HepG2 (cell line): ENCODE results near the gene TM4SF4. TPM values are rescaled to one million over a fixed set of nuclear protein-coding genes. Genes with fewer than 3 reads are reported as not detected.

Source experiments
- ATAC-seq: fragments of 200-7000 bp; cut with Tn5 transposase; 3 replicates; pipeline ENCODE4 v1.9.1; 2020; ENCODE audit warnings: mild to moderate bottlenecking, moderate library complexity
- BruUV-seq: library from RNA; stranded (reverse); fragments of 400-500 nt; replicated peaks from 2 replicates; lab custom pipeline; 2021; lab: Mats Ljungman, UMichigan
- CTCF ChIA-PET: fragments of 300-600 bp; formaldehyde crosslinking; extraction: SDS; loops from one replicate; lab custom pipeline; 2021; ENCODE audit warnings: low total read pairs, inconsistent platforms, low intra/inter-chr PET ratio; lab: Yijun Ruan, JAX
- POLR2A ChIA-PET: fragments of 350-600 bp; sonication (Branson Sonifier 250); formaldehyde crosslinking; loops from one replicate; lab custom pipeline; 2020; ENCODE audit warnings: antibody characterized with exemption, inconsistent platforms; lab: Yijun Ruan, JAX
- DNase-seq: peaks from one replicate; pipeline ENCODE4 v3.0.0-alpha.2; 2015; ENCODE audit warnings: low spot score
- FAIRE-seq: peaks from 3 replicates; lab custom pipeline; 2011; peaks lifted over from hg19 to GRCh38; lab: Jason Lieb, UNC
- H2AFZ ChIP-seq: one replicate; pipeline ENCODE4 v1.6.1; 2011; ENCODE audit warnings: low read length, inconsistent platforms
- H3K27ac ChIP-seq: fragments of 300-600 bp; 3 replicates; pipeline ENCODE4 v1.8.0; 2011; ENCODE audit warnings: mixed run types, mild to moderate bottlenecking, mixed read lengths, low read length, inconsistent platforms; ENCODE audit not compliant: insufficient read depth; ENCODE audit errors: extremely low read length
- H3K27me3 ChIP-seq, 2 experiments: fragments of 200-600 bp in 1 of 2; 2 replicates in 1 of 2; 3 replicates in 1 of 2; pipeline versions ENCODE4 v1.6.0 to v1.8.0; 2011; ENCODE audit warnings: low read length in 2 of 2, mild to moderate bottlenecking in 2 of 2, moderate library complexity in 2 of 2, inconsistent platforms in 1 of 2; ENCODE audit not compliant: insufficient read depth in 2 of 2, control insufficient read depth in 1 of 2
- H3K36me3 ChIP-seq, 2 experiments: fragments of 200-600 bp in 1 of 2; replicated peaks in 1 of 2; 2 replicates in 1 of 2; 3 replicates in 1 of 2; pipeline versions ENCODE4 v1.5.1 to v1.8.0; 2011; ENCODE audit warnings: low read length in 2 of 2, inconsistent platforms in 1 of 2; ENCODE audit not compliant: insufficient read depth in 2 of 2, control insufficient read depth in 1 of 2
- H3K4me1 ChIP-seq: 2 replicates; pipeline ENCODE4 v1.5.1; 2012; ENCODE audit warnings: low read length, inconsistent platforms; ENCODE audit not compliant: insufficient read depth
- H3K4me2 ChIP-seq: 2 replicates; pipeline ENCODE4 v1.6.0; 2011; ENCODE audit warnings: low read depth, low read length, inconsistent platforms
- H3K4me3 ChIP-seq, 3 experiments: fragments of 200-600 bp in 1 of 3; sonication (generic), shearing (Covaris generic) in 1 of 3; replicated peaks in 1 of 3; 2 replicates each; pipeline ENCODE4 v1.5.1; 2011 to 2016; ENCODE audit warnings: low read length in 3 of 3, inconsistent platforms in 2 of 3, low read depth in 2 of 3, mild to moderate bottlenecking in 2 of 3, control low read depth in 1 of 3, mixed read lengths in 1 of 3; ENCODE audit not compliant: insufficient read depth in 1 of 3
- H3K79me2 ChIP-seq: one replicate; pipeline ENCODE4 v1.6.1; 2011; ENCODE audit warnings: low read length, inconsistent platforms; ENCODE audit not compliant: insufficient read depth
- H3K9ac ChIP-seq: 2 replicates; pipeline ENCODE4 v1.6.0; 2011; ENCODE audit warnings: mild to moderate bottlenecking, low read depth, low read length, inconsistent platforms; ENCODE audit not compliant: insufficient read depth
- H3K9me3 ChIP-seq: 2 replicates; pipeline ENCODE4 v1.5.1; 2012; ENCODE audit warnings: mild to moderate bottlenecking, low read length
- H4K20me1 ChIP-seq: 2 replicates; pipeline ENCODE4 v1.6.0; 2011; ENCODE audit warnings: inconsistent platforms, mild to moderate bottlenecking, low read length, moderate library complexity; ENCODE audit not compliant: insufficient read depth
- ETV6 ChIP-seq: sonication (generic); formaldehyde crosslinking; conservative IDR thresholded peaks from 2 replicates; pipeline ENCODE4 v1.4.0; 2020; ENCODE audit warnings: missing genetic modification reagents
- GMEB1 ChIP-seq: sonication (generic); formaldehyde crosslinking; IDR thresholded peaks from 2 replicates; pipeline ENCODE4 v1.5.1; 2020; ENCODE audit warnings: missing genetic modification reagents, mild to moderate bottlenecking, borderline replicate concordance
- NBN ChIP-seq: fragments of 450-650 bp; conservative IDR thresholded peaks from 2 replicates; pipeline ENCODE4 v1.6.1; 2017
- RFX1 ChIP-seq: fragments of 450-650 bp; IDR thresholded peaks from 2 replicates; pipeline ENCODE4 v1.6.1; 2017
- SRSF4 ChIP-seq: fragments of 200-400 bp; formaldehyde crosslinking; IDR thresholded peaks from one replicate; pipeline ENCODE4 v1.6.1; 2018; ENCODE audit warnings: mild to moderate bottlenecking, low read depth, low read length, moderate library complexity; ENCODE audit not compliant: poor library complexity, severe bottlenecking
- ZHX1 ChIP-seq: sonication (generic); formaldehyde crosslinking; IDR thresholded peaks from 2 replicates; pipeline ENCODE4 v1.8.1; 2022; ENCODE audit warnings: low read depth, mild to moderate bottlenecking, missing genetic modification reagents
- ZNF124 ChIP-seq: sonication (generic); formaldehyde crosslinking; IDR thresholded peaks from 2 replicates; pipeline ENCODE4 v1.4.0; 2020; ENCODE audit warnings: missing genetic modification reagents
- ZNF3 ChIP-seq: IDR thresholded peaks from 2 replicates; pipeline ENCODE4 v1.7.0; 2017; ENCODE audit warnings: inconsistent platforms
- ZNF354B ChIP-seq: sonication (generic); formaldehyde crosslinking; IDR thresholded peaks from 2 replicates; pipeline ENCODE4 v1.8.0; 2022; ENCODE audit warnings: mild to moderate bottlenecking, missing genetic modification reagents
- ZNF501 ChIP-seq: sonication (generic); formaldehyde crosslinking; IDR thresholded peaks from 2 replicates; pipeline ENCODE4 v1.5.1; 2020; ENCODE audit warnings: mild to moderate bottlenecking, moderate library complexity, missing genetic modification reagents
- ZNF569 ChIP-seq: sonication (generic); formaldehyde crosslinking; IDR thresholded peaks from 2 replicates; pipeline ENCODE4 v1.5.0; 2020; ENCODE audit warnings: mild to moderate bottlenecking, missing genetic modification reagents, moderate library complexity, borderline replicate concordance
- ZNF737 ChIP-seq: sonication (generic); formaldehyde crosslinking; IDR thresholded peaks from 2 replicates; pipeline ENCODE4 v1.5.0; 2020; ENCODE audit warnings: missing genetic modification reagents, mild to moderate bottlenecking, borderline replicate concordance
- ZNF782 ChIP-seq: sonication (generic); formaldehyde crosslinking; IDR thresholded peaks from 2 replicates; pipeline ENCODE4 v1.4.0; 2020; ENCODE audit warnings: missing genetic modification reagents, mild to moderate bottlenecking, borderline replicate concordance
- WGBS: methylation state at CpG from one replicate; pipeline ENCODE4 v1.1.6; 2017; ENCODE audit warnings: low lambda C conversion rate; 5-methylcytosine and 5-hydroxymethylcytosine counted together
- in situ Hi-C: cut with HindIII; loops from 2 replicates; pipeline ENCODE4 v1.10.0; 2017; ENCODE audit warnings: low pct_unique_long_range_greater_than_20kb; ENCODE audit not compliant: extremely low pct_ligation_motif_present
- intact Hi-C: fragments of 100-400 bp; cut with micrococcal nuclease; formaldehyde crosslinking; loops from one replicate; pipeline ENCODE4 v1.10.0; 2022; ENCODE audit not compliant: unreplicated experiment
- polyA plus RNA-seq, 8 experiments: library from polyadenylated mRNA; depleted of rRNA in 3 of 8; stranded (reverse) in 7 of 8; unstranded in 1 of 8; fragments of >200 nt; fragmentation: Illumina TruSeq in 4 of 8; extraction: Trizol in 4 of 8; gene quantifications; 2 replicates each; pipeline versions ENCODE4 v1.2.1 to v1.2.3, GENCODE V29; 2011 to 2016; ENCODE audit warnings: low read depth in 4 of 8, missing spikeins in 1 of 8, mixed read lengths in 1 of 8; ENCODE audit not compliant: insufficient read depth in 1 of 8
- total RNA-seq, 5 experiments: library from RNA; depleted of rRNA; stranded (reverse); fragments of >200 nt; fragmentation: Illumina TruSeq; extraction: Trizol; gene quantifications; 2 replicates each; pipeline ENCODE4 v1.2.3, GENCODE V29; 2016; ENCODE audit warnings: low read depth in 1 of 5

Gene TM4SF4
- total and polyA plus RNA-seq, 2 of the 13 experiments (the other 11 are each of a cell fraction or from before 2014, with no cell fraction given), result 0.63 to 0.95 TPM

GRCh38 chr3:149511040-149511626 lies 36.6 kb downstream of the TM4SF4 start:
- TF ChIP-seq ZNF501 (CRISPR knock-in tag) (no peak), RFX1 (no peak), ZNF354B (no peak), ZNF124 (no peak), ZHX1 (CRISPR knock-in tag) (no peak), NBN (no peak), ZNF737 (CRISPR knock-in tag) (no peak), ZNF569 (no peak), GMEB1 (CRISPR knock-in tag) (no peak), SRSF4 (no peak), ZNF782 (CRISPR knock-in tag) (no peak), ETV6 (CRISPR knock-in tag) (no peak), ZNF3 (no peak)
- Histone ChIP-seq H3K79me2 (no peaks in the 10 kb centered on the region), H3K27ac (no peak overlapping the region), H3K36me3 (no peaks in the 10 kb centered on the region), H2AFZ (no peak overlapping the region), H3K4me3 (no peak overlapping the region), H3K4me2 (no peak overlapping the region), H3K4me1 (peaks cover 35% of the 10 kb centered on the region), H3K9me3 (no peaks in the 10 kb centered on the region), H3K9ac (no peak overlapping the region), H4K20me1 (no peaks in the 10 kb centered on the region), H3K27me3 (no peaks in the 10 kb centered on the region)
- no TSS peak for BruUV-seq
- FAIRE-seq (no peak), DNase-seq (no peak), ATAC-seq (no peak)
- CTCF ChIA-PET, result interaction anchor here (1.0 to 2.0 kb wide), 2 partner anchors 17 to 118 kb away, joined by 3 to 7 read pairs; no protein-coding TSS in a partner anchor
- in situ Hi-C loops (loop anchor here (5.0 kb wide), 1 partner anchor 261 kb away; no protein-coding TSS in a partner anchor), intact Hi-C loops (loop anchor here (5.0 to 10.0 kb wide), 3 partner anchors 61 to 394 kb away; no protein-coding TSS in a partner anchor)
- POLR2A ChIA-PET, result no interaction called here
- WGBS, result 52% methylated on average over 3 of the region's 3 CpGs
